Ishikawa (cell line): ENCODE data around the gene S100A6.
A peak's percentile ranks its signal among the peaks of the same experiment; 100 is the strongest.

Experiments
- CEBPB ChIP-seq: IDR thresholded peaks from 2 replicates; pipeline ENCODE4 v1.6.1; 2012
- CREB1 ChIP-seq: IDR thresholded peaks from 2 replicates; pipeline ENCODE4 v1.6.1; 2012; ENCODE audit warnings: low read depth
- EGR1 ChIP-seq: IDR thresholded peaks from 2 replicates; pipeline ENCODE4 v1.6.1; 2012
- EP300 ChIP-seq: IDR thresholded peaks from 2 replicates; pipeline ENCODE4 v1.6.1; 2012; ENCODE audit warnings: borderline replicate concordance
- FOXM1 ChIP-seq: IDR thresholded peaks from 2 replicates; pipeline ENCODE4 v1.6.1; 2012; ENCODE audit warnings: low read depth, borderline replicate concordance
- NFIC ChIP-seq: IDR thresholded peaks from 2 replicates; pipeline ENCODE4 v1.6.1; 2012
- RAD21 ChIP-seq: IDR thresholded peaks from 2 replicates; pipeline ENCODE4 v1.6.1; 2012; ENCODE audit warnings: low read depth
- TAF1 ChIP-seq: IDR thresholded peaks from 2 replicates; pipeline ENCODE4 v1.6.1; 2012; ENCODE audit warnings: low read depth, mild to moderate bottlenecking
- TCF12 ChIP-seq: IDR thresholded peaks from 2 replicates; pipeline ENCODE4 v1.6.1; 2012; ENCODE audit warnings: low read depth
- TEAD4 ChIP-seq: IDR thresholded peaks from 2 replicates; pipeline ENCODE4 v1.6.1; 2012
- YY1 ChIP-seq: IDR thresholded peaks from 2 replicates; pipeline ENCODE4 v1.6.1; 2012; ENCODE audit warnings: low read depth
- ZBTB7A ChIP-seq: IDR thresholded peaks from 2 replicates; pipeline ENCODE4 v1.6.1; 2012; ENCODE audit warnings: low read depth
- TF ChIP-seq, protein P1 (sequence below): IDR thresholded peaks from 2 replicates; pipeline ENCODE4 v1.6.1; 2012; ENCODE audit warnings: low read depth, mild to moderate bottlenecking
- TF ChIP-seq, protein P2 (sequence below): IDR thresholded peaks from 2 replicates; pipeline ENCODE4 v1.6.1; 2012
- TF ChIP-seq, protein P3 (sequence below): IDR thresholded peaks from 2 replicates; pipeline ENCODE4 v1.6.1; 2012

The S100A6 gene

DNA sequence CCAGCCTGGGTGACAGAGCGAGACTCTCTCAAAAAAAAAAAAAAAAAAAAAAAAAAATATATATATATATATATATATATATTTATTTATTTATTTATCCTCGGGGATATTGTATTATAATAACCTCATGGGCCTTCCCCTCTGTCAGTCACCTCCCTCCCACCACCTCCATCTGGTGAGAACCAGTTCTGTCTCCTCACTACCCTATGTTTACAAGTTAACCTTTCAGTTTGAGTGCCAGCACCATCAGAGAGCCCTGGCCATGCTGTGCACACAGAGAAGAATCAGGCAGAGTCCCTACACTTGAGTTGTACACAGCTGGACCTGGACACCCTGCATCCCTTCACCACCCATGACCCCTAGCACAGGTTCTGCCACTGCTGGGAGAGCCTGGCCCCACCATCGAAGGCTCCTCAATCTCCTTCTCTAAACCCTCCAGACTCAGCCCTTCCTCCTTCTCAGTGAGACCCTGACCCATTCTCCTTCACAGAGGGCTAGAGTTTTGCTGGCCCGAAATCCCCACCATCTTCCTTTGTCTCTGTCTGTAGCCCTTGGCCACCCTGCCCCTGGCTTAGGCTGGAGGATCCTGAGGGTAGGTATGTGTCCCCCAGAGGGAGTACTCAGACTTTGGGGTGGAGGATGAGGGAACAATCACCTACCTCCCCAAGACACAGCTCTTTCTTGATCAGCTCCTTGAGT, 3.8 kb upstream of the S100A6 start:
- TF ChIP-seq YY1 (no peak), FOXM1 (no peak), RAD21 (no peak), TCF12 (no peak), EP300 (no peak), ZBTB7A (no peak), CREB1 (no peak), TEAD4 (no peak), EGR1 (no peak), NFIC (no peak), CEBPB (no peak), TAF1 (no peak)
- TF ChIP-seq, protein P1, sequence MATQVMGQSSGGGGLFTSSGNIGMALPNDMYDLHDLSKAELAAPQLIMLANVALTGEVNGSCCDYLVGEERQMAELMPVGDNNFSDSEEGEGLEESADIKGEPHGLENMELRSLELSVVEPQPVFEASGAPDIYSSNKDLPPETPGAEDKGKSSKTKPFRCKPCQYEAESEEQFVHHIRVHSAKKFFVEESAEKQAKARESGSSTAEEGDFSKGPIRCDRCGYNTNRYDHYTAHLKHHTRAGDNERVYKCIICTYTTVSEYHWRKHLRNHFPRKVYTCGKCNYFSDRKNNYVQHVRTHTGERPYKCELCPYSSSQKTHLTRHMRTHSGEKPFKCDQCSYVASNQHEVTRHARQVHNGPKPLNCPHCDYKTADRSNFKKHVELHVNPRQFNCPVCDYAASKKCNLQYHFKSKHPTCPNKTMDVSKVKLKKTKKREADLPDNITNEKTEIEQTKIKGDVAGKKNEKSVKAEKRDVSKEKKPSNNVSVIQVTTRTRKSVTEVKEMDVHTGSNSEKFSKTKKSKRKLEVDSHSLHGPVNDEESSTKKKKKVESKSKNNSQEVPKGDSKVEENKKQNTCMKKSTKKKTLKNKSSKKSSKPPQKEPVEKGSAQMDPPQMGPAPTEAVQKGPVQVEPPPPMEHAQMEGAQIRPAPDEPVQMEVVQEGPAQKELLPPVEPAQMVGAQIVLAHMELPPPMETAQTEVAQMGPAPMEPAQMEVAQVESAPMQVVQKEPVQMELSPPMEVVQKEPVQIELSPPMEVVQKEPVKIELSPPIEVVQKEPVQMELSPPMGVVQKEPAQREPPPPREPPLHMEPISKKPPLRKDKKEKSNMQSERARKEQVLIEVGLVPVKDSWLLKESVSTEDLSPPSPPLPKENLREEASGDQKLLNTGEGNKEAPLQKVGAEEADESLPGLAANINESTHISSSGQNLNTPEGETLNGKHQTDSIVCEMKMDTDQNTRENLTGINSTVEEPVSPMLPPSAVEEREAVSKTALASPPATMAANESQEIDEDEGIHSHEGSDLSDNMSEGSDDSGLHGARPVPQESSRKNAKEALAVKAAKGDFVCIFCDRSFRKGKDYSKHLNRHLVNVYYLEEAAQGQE = no peak
- TF ChIP-seq, protein P2, sequence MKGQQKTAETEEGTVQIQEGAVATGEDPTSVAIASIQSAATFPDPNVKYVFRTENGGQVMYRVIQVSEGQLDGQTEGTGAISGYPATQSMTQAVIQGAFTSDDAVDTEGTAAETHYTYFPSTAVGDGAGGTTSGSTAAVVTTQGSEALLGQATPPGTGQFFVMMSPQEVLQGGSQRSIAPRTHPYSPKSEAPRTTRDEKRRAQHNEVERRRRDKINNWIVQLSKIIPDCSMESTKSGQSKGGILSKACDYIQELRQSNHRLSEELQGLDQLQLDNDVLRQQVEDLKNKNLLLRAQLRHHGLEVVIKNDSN = no peak
- TF ChIP-seq, protein P3, sequence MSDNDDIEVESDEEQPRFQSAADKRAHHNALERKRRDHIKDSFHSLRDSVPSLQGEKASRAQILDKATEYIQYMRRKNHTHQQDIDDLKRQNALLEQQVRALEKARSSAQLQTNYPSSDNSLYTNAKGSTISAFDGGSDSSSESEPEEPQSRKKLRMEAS = no peak

DNA sequence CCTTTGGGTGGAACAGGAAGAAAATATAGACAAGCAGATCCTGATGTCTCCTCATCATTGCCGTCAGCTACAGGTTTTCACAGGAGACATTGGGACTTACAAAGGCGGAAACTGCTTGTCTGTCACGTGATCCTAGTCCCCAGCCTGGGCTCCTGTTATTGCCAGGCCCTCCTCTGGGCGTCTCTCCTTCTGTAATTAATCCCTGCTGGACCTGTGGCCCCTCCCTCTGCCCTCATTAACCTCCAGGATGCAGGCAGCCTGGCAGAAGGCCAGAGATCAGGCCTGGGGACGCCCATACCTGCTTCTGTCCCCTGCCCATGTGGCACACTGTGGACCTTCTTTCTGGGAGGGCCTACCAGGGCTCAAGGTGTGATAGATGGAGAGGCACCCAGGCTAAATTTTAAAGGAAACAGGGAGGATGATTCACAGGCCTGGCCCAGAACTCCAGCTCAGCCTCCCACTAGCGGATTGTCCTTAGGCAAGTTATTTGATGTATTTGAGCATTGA, 2.6 kb upstream of the S100A6 start:
- TF ChIP-seq, protein P3 = 0 out of 2 replicates have a peak, but pooled peaks have one; percentile 36
- TF ChIP-seq TAF1 = no peak
- TF ChIP-seq NFIC = peak; percentile 66; the same call in 1 of the 2 replicates
- TF ChIP-seq, protein P2 = peak; percentile 91

DNA sequence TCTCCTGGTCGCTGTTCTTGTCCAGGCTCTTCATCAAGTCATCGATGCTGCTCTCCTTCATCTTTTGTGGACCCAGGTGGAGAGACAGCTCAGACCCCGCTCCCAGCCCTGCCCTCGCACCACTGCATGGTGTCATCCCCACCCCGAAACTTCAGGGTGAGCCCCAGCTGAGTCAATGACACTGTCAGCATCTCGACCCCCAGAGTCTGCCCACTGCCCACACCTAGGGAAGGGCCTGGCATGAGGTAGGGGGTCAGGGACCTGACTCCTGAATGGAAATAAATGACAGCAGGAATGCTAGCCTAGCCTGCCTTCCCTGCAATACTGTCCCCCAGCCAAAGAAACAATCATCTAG, 1.6 kb upstream of the S100A6 start:
- no peak for TF ChIP-seq ZBTB7A
- TF ChIP-seq, protein P3 = no peak
- TF ChIP-seq CEBPB = no peak
- TF ChIP-seq, protein P2 = no peak
- TF ChIP-seq RAD21 = no peak
- no peak for TF ChIP-seq EGR1
- TF ChIP-seq TEAD4 = no peak
- TF ChIP-seq, protein P1 = no peak
- TF ChIP-seq TCF12 = no peak

DNA sequence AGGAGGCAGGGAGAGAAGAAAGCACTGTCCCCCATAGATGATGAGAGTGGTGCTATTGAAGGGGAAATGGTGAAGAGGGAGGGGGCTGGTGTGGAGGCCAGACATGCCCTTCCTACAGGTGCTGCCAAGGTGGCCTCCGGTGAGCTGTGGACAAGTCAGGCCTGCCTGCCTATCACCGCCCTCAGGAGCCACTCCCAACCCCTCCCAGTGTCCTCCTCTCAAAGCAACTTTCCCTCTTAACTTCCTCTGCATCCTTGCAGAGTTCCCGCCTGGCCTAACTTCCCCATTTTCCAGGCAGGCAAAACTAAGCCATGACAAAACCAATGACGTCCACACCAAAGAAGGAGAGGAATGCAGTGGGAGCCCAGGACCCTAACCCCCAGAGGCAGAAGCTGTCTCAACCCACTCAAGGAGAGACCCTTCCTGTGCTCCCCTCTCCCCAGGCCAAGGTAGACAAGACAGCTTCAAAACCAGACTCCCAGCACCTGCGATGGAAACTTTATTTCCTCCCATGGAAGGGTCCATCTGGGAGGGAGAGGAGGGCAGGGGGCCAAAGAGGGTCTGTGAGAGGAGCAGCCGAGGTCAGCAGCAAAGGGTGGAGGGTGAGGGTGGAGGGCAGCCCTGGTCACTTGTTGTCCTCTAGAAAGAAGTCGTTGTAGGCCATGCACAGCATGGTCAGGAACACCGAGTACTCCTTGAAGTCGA, 1.0 kb upstream of the S100A6 start:
- TF ChIP-seq, protein P2 = no peak
- no peak for TF ChIP-seq TAF1
- TF ChIP-seq EP300 = no peak
- no peak for TF ChIP-seq TEAD4
- TF ChIP-seq, protein P1 = no peak
- TF ChIP-seq YY1 = no peak
- TF ChIP-seq ZBTB7A = no peak
- no peak for TF ChIP-seq NFIC
- TF ChIP-seq RAD21 = no peak
- no peak for TF ChIP-seq CREB1
- TF ChIP-seq EGR1 = no peak
- TF ChIP-seq CEBPB = no peak
- TF ChIP-seq TCF12 = no peak
- TF ChIP-seq, protein P3 = no peak
